NCI-H69 (cell line): ENCODE results near the gene KBTBD12.
A peak's percentile ranks its signal among the peaks of the same experiment; 100 is the strongest.

Experiments
- DNase-seq: peaks from one replicate; lab custom pipeline; 2025; lab: John Stamatoyannopoulos, UW

The KBTBD12 gene

DNA sequence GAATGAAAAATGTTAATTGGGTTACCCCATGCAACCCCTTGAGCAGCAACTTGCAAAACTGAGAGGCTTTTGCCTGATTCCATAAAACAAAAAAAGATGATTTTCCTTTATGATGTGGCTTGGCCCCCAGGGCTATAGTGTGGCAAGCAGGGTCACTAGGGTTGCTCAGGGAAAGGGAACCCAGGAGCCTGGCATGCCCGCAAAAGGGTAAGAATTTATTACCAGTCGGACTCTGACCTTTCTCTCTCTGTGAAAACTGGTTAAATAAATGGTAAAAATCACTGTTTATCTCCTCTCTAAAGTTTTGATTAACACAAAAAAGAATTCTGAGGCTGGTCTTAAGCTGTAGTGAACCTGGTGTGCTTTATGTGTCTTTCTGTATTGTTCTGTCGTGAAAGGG lies 99.5 kb downstream of the KBTBD12 start:
- DNase-seq: no peak

GRCh38 chr3:128016502-128016901 lies 101.5 kb downstream of the KBTBD12 start:
- no peak for DNase-seq

DNA sequence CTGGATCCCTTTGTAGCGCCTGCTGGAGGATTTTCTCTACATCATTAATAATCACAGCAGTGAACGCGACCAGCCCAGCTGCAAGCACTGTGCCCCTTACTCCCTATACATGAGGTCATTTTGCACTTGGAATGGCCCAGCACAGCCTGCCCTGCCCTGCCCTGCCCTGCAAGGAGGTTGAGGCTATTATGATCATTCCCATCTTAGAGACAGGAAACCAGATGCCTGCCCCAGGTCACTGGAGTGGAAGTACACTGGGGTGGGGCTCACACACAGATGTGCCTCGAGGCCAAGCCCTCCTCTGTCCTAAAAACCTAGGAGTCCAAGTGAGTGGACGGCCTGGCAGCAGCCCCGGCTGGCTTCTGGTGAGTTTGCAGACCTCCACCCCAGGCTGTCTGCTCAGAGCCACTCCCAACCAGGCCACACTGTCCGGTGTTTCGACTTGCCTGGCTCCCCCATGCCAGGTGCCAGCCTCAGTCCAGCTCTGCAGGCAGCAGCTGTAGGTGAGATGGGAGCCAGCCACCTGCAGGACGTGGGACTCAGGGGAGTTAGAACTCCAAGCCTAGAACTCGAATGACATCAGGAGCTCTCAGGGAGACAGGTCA lies 106.8 kb downstream of the KBTBD12 start:
- no peak for DNase-seq

- no peak for DNase-seq
These were observed 118.1 kb downstream of the KBTBD12 start for GRCh38 chr3:128033102-128033501.

DNA sequence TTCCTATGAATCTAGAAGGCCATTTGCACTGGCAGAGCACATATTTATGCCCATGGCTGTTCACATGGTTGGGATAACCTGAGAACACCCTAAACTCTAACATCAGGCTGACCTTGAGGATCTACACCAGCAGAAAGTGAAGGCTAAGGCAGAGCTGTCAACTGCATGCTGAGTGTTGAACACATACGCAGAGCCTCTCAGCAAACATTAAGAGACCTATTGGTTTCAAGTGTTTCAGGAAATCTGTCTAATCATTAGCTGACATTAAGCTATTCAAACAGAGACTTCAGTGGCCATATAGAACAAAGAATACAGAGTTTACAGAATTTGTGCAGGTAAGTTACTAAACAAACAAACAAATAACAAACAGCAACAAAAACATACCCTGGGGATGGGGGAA lies 121.1 kb downstream of the KBTBD12 start:
- peak; percentile 13 for DNase-seq
